DND-41 (cell line): Measurements from ENCODE around the gene NKD2.

Source experiments
- CTCF ChIP-seq: IDR thresholded peaks from 2 replicates; pipeline ENCODE4 v1.5.1; 2012; ENCODE audit warnings: borderline replicate concordance, low read length, moderate library complexity, mild to moderate bottlenecking; ENCODE audit not compliant: poor library complexity, severe bottlenecking; ENCODE audit errors: extremely low read depth
- EZH2 ChIP-seq: IDR thresholded peaks from 3 replicates; pipeline ENCODE4 v1.6.1; 2012; ENCODE audit warnings: borderline replicate concordance, low read depth, mild to moderate bottlenecking, moderate library complexity, low read length, inconsistent platforms; ENCODE audit not compliant: severe bottlenecking

DNA sequence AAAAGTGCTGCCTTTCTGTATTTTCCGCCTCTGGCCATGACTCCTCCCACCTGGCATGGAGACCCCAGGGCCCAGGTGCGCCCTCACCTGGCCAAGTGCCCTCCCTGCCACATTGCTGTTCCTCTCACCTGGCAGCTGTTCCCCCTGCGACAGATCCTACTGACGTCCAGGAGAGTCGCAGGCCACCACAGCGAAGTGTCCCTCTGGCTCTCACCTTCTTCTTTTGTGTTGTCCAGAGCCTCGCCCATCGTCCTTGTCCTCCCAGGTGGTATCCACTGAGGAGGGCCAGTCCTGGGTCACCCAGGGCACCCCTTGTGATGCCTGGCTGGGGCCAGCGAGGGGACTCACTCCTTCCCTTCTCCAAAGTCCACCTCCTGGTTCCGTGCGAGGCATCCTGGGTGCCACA lies 2.6 kb downstream of the NKD2 start:
- TF ChIP-seq CTCF (peak; percentile 70), EZH2 (no peak)
